GM21786 (cell line): ENCODE results near the gene PTPRD.

Source experiments
- ATAC-seq: cut with Tn5 transposase; IDR thresholded peaks from one replicate; pipeline ENCODE4 v1.9.1; 2021; ENCODE audit not compliant: unreplicated experiment

Gene PTPRD

DNA sequence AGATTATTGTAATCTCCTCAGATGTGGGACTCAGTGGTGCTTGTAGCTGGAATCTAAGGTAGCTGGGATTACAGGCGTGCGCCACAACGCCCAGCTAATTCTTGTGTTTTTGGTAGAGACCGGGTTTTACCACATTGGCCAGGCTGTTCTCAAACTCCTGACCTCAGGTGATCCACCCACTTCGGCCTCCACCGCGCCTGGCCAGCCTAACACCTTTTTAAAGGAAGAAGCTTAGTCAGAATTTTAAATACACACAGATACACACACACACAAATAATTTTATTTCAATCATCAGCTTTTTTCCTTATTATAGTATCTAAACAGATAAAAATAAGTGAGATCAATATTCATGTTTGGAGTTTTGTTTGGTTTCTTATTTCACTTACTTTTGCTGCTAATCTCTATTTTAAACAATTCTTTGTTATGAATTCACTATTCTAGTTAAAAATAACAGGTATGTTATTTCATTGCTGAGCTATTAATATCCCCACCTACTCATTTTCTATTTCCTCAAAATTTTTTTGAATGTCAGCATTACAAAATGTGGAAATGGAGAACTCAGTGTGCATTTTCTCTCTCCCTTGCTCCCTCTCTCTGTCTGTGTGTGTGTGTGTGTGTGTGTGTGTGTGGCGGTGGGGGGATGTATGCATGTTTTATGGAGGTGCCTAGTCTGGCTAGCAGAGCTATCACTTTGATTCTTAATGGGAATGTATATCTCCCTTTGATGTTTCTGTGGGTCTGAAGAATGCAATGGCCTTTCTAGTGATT is 1852.6 kb downstream of the PTPRD start:
- no peak for ATAC-seq

DNA sequence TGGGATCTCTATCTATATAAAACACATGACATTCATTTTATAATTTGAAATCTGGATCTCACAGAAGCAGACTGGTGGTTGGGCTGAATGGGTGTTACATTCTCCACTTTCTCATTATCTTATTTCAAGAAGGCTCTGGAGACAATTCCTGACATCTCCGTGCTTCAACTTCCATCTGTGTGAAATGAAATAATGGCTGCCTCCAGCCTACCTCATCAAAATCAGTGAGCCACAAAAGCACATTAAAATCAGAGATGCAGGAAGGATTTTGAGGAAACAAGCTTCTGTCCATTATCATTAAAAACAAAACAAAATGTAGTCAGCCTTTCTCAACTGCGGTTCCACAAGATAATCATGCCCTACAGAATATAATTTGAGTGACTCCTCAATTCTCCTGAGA is 1854.9 kb downstream of the PTPRD start:
- ATAC-seq, result no peak

DNA sequence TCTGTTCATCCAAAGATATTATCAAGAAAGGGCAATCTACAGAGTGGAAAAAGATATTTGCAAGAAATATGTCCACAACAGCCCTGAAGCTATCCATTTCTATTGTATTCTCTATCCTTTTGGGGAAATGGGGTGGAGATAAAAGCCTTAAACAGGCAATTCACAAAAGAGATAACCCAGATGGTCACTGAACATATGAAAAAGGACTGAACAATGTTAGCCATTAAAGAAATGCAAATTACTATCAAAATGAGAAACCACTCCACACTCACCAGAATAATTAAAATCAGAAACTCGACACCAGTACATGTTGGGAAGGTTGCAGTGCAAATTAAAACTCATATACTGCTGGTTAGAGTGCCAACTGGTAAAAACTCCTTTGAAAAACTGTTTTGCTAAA is 1858.1 kb downstream of the PTPRD start:
- no peak for ATAC-seq

DNA sequence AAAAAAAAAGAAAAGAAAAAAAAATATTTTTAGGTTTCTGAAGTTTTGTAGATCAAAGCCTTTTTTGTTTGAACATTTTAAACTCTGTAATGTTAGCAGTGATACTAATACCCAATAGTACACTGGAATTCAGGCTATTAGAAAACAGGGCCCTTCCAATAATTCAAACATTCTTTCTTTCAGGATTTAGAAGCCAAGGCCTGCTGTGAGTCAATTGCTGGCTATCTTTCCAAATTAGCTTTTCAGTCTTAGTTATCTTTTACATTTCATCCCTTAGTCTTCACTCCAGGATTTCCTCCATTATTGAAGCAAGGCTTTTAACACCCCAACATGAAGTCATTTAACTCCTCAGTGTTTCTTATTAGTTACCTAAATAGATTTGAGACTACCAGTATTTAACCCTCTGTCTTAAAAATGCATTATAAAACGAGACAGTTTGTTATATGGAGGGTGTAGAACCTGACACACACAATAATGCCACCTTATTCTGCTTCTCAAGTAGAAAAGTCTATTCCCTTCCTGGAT is 1861.3 kb downstream of the PTPRD start:
- ATAC-seq, result no peak

GRCh38 chr9:8750639-8751051 is 1862.2 kb downstream of the PTPRD start:
- no peak for ATAC-seq

DNA sequence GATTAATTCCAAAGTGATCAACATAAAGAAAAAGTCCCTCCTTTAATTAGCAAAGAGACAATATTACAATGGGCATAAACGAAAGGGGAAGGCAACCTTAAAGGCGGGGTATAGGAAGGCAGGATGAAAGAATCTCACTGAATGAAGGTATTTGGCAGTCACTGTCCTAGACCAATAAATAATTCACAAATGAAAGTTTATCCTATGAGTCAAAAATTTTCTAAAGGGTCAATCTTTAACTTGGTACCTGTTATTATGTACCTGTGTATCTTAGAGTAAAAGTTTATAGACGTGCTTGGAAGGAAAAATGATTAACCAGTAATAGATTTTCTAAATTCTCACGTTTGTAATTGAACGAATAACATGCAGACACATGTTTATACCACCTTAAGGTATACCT is 1867.5 kb downstream of the PTPRD start:
- ATAC-seq, result no peak

GRCh38 chr9:8738945-8739344 is 1873.9 kb downstream of the PTPRD start:
- no peak for ATAC-seq

- no peak for ATAC-seq
Measured at GRCh38 chr9:8736805-8737204, 1876.0 kb downstream of the PTPRD start.

GRCh38 chr9:8734760-8735159 is 1878.0 kb downstream of the PTPRD start:
- no peak for ATAC-seq

DNA sequence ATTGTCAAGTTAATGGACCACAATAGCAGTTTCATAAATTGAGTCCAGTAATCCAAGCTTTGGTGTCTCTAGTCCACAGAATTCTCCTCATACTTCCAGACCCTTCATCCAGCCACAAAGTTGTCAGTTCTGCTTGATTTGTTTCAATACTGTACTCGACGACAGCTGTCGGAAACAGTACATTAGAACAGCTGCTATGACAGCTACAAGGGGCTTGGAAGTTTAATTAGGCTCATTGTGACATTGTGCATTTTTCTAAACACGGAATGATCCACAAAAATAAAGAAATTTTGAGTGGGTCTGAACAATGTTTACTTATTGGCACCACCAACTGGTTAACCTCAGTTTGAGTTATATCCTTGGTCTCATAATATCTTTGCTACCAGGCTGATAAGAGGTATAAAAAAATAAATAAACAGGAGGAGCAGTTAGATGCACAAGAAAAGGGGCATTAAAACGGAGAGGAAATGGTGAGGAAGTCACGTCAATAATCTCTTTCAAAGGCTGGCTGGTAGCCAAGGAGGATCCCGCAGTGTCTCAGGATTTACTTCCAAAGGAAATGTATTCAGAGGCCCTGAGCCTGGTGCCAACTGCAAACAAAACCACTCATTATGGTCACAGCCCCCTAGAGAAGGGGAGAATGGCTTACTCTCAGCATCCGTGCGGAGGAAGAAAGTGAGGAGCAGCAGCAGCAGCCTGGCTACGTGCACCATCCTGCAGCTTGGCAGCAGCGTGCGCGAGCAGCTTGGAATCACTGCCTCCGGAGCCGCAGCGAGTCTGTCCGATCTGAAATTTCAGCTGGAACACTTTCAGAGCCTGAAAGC is 1879.5 kb downstream of the PTPRD start:
- ATAC-seq, result no peak

DNA sequence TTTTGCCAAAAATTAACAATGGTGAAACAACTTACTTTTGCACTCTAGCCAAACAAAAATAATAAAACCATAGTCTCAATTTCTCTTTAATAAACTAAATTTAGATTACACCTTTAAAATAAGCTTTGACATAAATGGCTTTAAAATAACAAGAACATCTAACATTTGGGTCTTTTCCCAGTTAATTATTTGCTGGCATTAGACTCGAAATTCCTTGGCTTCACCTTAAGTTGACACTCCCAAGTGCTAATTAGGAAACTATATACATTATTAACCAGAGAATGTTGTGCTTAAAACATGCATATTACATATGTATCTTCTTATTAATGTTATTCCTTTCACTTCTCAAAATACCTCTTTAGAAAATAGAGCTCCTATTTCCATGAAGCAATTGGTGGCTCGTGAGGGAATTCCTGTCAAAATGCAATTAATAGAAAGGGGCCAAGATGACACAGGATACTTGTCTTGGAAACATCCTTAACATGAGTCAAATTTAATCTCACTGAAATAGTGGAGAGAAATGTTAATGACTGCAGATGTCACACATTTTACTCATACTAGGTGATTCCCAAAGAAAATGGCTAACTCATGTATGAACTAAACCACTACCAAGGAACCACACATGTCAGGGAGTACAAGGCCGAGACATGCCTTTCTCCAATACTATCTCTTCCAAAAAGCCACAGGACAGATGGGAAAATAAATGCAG is 1880.3 kb downstream of the PTPRD start:
- no peak for ATAC-seq

DNA sequence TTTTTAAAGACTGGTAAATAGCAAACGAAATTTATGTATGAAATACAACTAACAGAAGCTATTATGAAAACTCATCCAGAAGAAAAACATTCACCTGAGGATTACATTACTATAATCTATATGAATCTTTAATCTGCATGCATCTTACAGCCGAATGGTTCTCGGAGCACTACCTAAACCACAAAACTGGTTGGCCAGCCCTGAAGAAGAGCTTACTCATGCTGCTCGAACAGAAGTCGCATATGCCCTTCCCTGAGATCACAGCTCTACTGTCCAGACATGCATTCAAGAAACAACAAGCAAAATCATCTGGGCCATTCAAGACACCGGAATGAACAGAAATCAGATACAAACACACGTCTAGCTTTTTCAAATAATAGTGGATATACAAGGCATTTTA is 1882.2 kb downstream of the PTPRD start:
- no peak for ATAC-seq

DNA sequence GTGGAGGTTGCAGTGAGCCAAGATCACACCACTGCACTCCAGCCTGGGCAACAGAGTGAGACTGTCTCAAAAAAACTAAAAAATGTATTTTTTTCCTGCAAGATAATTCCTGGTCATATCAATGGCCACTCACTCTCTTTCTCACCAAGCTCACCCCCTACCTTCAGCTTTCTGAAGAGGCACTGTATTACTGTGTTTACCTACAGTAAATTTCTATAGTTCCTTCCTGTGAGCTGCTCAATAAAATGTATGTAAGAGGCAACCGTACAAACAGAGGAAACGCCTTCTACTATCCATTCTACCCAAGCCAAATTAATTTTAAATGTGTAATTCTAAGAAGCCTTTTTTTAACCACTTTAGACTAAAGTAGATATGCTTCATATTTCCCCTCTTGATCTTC is 1883.9 kb downstream of the PTPRD start:
- no peak for ATAC-seq

DNA sequence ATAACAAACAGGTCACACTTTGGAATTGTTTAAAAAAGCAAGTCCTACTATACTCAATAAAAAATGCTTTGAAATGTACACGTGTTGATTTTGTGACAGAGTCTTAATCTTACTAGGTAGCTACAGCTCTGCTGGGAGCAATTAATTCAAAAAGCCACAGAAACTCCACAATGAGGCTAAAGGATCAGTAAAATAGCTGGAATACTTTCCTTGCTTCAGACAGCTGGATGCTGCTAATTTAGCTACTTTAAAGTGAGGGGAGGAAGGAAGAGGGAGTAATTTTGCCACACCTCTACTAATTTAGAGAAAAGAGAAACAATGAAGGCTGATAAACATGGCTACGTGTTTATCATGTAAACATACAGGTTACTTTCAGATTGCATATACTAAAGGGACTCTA is 1885.6 kb downstream of the PTPRD start:
- ATAC-seq, result no peak

DNA sequence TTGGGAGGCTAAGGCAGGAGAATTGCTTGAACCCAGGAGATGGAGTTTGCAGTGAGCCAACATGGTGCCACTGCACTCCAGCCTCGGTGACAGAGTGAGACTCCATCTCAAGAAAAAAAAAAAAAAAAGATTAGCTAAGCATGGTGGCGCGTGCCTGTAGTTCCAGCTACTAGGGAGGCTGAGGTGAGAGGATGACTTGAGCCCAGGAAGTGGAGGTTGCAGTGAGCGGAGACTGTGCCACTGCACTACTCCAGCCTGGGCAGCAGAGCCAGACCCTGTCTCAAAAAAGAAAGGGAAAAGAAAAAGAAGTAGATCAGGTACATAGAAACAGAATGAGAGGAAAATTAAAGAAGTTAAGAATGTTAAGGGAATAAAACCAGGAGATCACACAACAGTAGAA is 1886.1 kb downstream of the PTPRD start:
- ATAC-seq, result no peak

GRCh38 chr9:8725635-8726034 is 1887.2 kb downstream of the PTPRD start:
- ATAC-seq, result no peak

DNA sequence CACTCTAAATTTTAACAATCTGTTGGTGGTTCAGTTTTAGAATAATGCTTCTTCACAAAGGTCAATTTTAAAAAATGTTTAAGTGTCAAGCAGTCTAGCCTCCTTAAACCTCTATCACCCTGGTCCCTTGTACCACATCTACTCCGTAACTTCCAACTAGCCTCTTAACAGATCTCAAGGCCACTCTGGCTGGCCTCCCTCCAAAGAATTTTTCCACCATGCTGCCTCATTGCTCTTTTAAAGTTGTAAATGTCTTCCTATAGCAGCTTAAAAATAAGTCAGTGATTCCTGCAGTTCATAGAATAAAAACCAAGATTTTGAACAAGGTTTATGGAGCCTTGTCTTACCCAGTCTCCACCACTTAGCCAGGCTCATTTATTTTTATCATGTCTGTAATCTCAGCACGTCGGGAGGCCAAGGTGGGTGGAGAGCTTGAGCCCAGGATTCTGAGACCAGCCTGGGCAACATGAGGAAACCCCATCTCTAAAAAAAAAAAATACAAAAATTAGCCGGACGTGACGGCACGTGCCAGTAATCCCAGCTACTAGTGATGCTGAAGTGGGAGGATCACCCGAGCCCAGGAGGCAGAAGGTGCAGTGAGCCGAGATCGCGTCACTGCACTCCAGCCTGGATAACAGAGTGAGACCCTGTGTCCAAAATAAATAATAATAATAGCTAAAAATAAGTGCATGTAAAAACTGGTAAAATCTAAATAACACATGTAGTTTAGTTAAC is 1888.4 kb downstream of the PTPRD start:
- no peak for ATAC-seq

DNA sequence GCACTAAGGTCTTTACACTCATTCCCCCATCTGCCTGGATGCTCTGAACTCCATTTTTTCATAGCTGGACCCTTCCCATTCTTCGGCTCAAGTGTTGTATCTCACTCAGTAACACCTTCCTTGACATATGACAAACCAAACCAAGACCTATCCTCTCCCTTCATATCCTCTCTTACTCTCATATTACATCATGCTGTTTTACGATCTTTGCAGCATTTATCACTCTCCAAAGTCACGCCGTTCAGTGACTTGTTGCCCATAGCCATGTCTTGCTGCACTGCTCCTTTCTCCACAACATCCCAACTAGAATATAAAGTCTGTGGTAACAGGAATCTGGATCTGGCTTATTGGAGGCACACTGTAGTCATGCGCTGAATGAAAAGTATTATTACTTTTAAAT is 1889.6 kb downstream of the PTPRD start:
- ATAC-seq, result no peak

DNA sequence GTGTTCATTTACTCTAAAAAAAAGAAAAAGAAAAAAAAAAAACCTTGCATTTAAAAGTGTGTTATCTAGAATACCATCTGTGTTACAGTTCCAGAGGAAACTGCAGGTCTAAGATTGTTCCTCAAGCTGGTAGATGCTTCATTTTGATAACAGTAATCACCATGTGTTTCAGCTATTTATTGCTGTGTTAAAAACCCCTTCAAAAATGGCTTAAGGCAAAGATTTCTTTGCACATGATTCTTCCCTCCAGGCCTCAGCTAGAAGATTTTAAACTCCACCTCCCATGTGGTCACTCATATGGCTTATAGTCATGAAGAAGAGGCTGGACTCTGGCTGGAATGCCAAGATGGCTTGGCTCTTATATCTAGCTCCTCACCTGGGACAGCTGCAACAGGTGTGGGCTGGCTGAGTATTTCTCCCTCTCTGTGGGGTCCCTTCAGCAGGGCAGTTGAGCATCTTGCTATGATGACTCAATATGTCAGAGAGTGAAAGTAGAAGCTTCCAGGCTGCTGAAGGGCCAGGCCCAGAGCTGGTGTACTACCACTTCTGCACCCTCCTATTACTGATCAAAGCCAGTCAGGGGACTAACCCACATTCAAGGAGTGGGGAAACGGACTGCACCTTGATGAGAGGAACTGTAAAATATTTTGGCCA is 1892.8 kb downstream of the PTPRD start:
- no peak for ATAC-seq

- ATAC-seq, result no peak
Measured at GRCh38 chr9:8718121-8718725, 1894.6 kb downstream of the PTPRD start.
